MCF 10A (cell line): ENCODE results near the gene MAP2K3. TPM values are rescaled to one million over a fixed set of nuclear protein-coding genes. Genes with fewer than 3 reads are reported as not detected.
A peak's percentile ranks its signal among the peaks of the same experiment; 100 is the strongest.

Experiments
- BruUV-seq: library from RNA; stranded (reverse); fragments of 400-500 nt; replicated peaks from 2 replicates; lab custom pipeline; 2021; lab: Mats Ljungman, UMichigan
- CTCF ChIA-PET: fragments of 300-600 bp; sonication (Branson Sonifier 250); formaldehyde crosslinking; extraction: SDS; loops from one replicate; lab custom pipeline; 2021; ENCODE audit warnings: antibody characterized with exemption, inconsistent platforms; lab: Yijun Ruan, JAX
- POLR2A ChIA-PET: fragments of 300-600, 350-650 bp; sonication (Branson Sonifier 250); formaldehyde crosslinking; extraction: SDS; loops from one replicate; lab custom pipeline; 2020; ENCODE audit warnings: antibody characterized with exemption, inconsistent platforms; lab: Yijun Ruan, JAX
- DNase-seq: peaks from one replicate; pipeline ENCODE4 v3.0.0-alpha.2; 2018; ENCODE audit not compliant: unreplicated experiment
- H3K27ac Mint-ChIP-seq: one replicate; pipeline ENCODE4 v1.8.0; 2022; ENCODE audit warnings: mild to moderate bottlenecking, low read depth, mixed read lengths; ENCODE audit not compliant: unreplicated experiment
- H3K27me3 Mint-ChIP-seq: one replicate; pipeline ENCODE4 v1.8.0; 2022; ENCODE audit warnings: mixed read lengths; ENCODE audit not compliant: insufficient read depth, unreplicated experiment
- H3K36me3 Mint-ChIP-seq: one replicate; pipeline ENCODE4 v1.8.0; 2022; ENCODE audit warnings: mild to moderate bottlenecking, moderate library complexity, mixed read lengths; ENCODE audit not compliant: insufficient read depth, unreplicated experiment
- H3K4me1 Mint-ChIP-seq: one replicate; pipeline ENCODE4 v1.8.0; 2022; ENCODE audit warnings: mixed read lengths; ENCODE audit not compliant: insufficient read depth, unreplicated experiment
- H3K4me3 Mint-ChIP-seq: one replicate; pipeline ENCODE4 v1.8.0; 2022; ENCODE audit warnings: mild to moderate bottlenecking, moderate library complexity, mixed read lengths; ENCODE audit not compliant: unreplicated experiment
- H3K9me3 Mint-ChIP-seq: one replicate; pipeline ENCODE4 v1.8.0; 2022; ENCODE audit warnings: mixed read lengths; ENCODE audit not compliant: unreplicated experiment
- CTCF ChIP-seq: fragments of 200-600 bp; IDR thresholded peaks from one replicate; pipeline ENCODE4 v1.8.0; 2022; ENCODE audit warnings: antibody characterized with exemption, mild to moderate bottlenecking; ENCODE audit not compliant: unreplicated experiment
- intact Hi-C: fragments of 100-400 bp; cut with micrococcal nuclease; formaldehyde crosslinking; loops from 2 replicates; pipeline ENCODE4 v1.14.1; 2022
- total RNA-seq: library from RNA; stranded (reverse); gene quantifications from 2 replicates; pipeline ENCODE4 v1.2.3, GENCODE V29; 2022

Gene MAP2K3
- total RNA-seq, 1 experiment from 2014 or later = 45.2 TPM

DNA sequence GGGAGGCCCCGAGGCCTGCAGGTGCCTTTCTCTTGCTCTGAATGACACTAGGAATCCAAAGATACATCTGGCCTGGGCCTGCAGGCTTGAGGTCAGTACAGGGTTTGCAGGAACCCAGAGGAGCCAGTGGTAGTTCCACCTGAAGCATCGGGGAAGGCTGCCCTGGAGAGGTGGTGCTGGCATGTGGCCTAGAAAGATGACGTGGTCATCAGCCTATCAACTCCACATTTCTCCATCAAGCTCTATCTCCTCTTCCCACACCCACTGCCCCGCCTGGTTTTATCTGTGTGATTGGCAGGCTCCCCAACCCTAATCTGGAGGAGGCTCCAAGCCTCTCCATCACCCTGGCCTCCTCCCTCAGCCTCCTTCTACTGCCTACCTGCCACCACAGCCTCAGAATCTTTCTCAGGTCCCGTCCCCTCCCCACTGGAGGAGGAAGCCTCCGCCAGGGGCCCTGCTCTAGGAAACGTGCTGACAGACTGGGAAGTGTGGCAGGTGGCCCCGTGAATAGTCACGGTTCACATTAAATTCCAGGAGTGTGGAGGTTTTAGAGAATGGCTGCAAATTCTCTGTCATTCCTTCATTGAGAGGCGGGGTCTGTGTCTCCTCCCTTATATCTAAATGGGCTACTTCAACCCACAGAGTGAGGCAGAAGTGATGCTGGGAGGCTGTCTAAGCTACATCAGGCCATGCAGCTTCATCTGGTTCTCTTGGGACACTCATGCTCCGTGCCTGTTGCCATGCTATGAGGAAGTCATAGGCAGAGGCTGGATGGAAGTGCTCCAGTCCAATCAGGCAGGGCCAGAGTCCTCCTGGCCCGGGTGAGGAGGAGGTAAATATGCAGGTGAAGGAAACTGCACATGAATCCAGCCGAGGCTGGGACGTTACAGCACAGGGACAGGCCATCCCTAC is 11.4 kb upstream of the MAP2K3 start:
- DNase-seq = peak; percentile 59
- H3K4me3 Mint-ChIP-seq = no peak overlapping the region
- CTCF ChIA-PET = interaction anchor here (0.5 to 1.6 kb wide), 2 partner anchors 16 to 241 kb away, joined by 3 to 4 read pairs; no protein-coding TSS in a partner anchor
- no peaks in the 10 kb centered on the region for H3K36me3 Mint-ChIP-seq
- POLR2A ChIA-PET = interaction anchor here (0.7 to 1.4 kb wide), 3 partner anchors 9 to 184 kb away, joined by 3 to 4 read pairs (median 3); no protein-coding TSS in a partner anchor
- BruUV-seq = no TSS peak
- no peak for TF ChIP-seq CTCF
- H3K27ac Mint-ChIP-seq = no peak overlapping the region
- intact Hi-C loops = no loop called here
- H3K27me3 Mint-ChIP-seq = no peaks in the 10 kb centered on the region
- H3K9me3 Mint-ChIP-seq = no peaks in the 10 kb centered on the region
- H3K4me1 Mint-ChIP-seq = peaks cover 5% of the 10 kb centered on the region

DNA sequence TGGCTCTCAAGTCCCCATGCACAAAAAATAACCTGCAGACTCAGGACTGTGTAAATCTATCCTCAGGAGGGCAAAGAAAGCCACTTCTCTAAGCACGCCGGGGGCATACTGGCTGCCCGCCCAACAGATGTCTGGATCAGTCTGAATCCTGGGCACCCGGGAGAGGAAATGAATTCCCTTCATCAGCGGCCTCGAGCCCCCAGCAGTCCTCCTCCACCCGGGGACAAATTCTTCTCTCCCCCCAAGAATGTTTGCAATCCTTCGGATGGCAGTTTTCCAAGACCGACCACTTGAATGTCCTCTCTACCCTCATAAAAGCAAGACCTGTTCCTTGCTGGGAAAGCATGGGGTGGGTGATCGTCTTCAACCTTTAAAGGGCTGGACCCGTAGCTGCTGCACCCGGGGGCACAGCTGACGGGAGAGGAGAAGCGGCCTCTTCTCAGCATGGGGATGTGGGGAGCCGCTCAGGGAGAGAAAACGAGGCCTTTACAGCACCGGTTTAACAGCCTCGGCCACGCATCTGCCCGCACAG is 9.4 kb upstream of the MAP2K3 start:
- DNase-seq = no peak
- TF ChIP-seq CTCF = no peak
- no peaks in the 10 kb centered on the region for H3K9me3 Mint-ChIP-seq
- ChIA-PET POLR2A (interaction anchor here (0.9 to 3.9 kb wide), 6 partner anchors 11 to 232 kb away, joined by 3 to 39 read pairs (median 6); partner anchors contain the start of genes NATD1, TMEM11 and USP22), CTCF (interaction anchor here (0.6 to 2.8 kb wide), 4 partner anchors 20 to 237 kb away, joined by 3 to 13 read pairs (median 6); no protein-coding TSS in a partner anchor)
- H3K4me1 Mint-ChIP-seq = peaks cover 17% of the 10 kb centered on the region
- H3K4me3 Mint-ChIP-seq = peak overlapping the region; percentile 77
- H3K27me3 Mint-ChIP-seq = no peaks in the 10 kb centered on the region
- no peaks in the 10 kb centered on the region for H3K36me3 Mint-ChIP-seq
- peak overlapping the region; percentile 75 for H3K27ac Mint-ChIP-seq
- no TSS peak for BruUV-seq
- intact Hi-C loops = no loop called here

- Mint-ChIP-seq H3K27me3 (no peaks in the 10 kb centered on the region), H3K4me3 (peak overlapping the region; percentile 77), H3K27ac (peak overlapping the region; percentile 75), H3K36me3 (no peaks in the 10 kb centered on the region), H3K4me1 (peaks cover 19% of the 10 kb centered on the region), H3K9me3 (no peaks in the 10 kb centered on the region)
- BruUV-seq = no TSS peak
- ChIA-PET CTCF (interaction anchor here (0.6 to 5.8 kb wide), 9 partner anchors 11 to 237 kb away, joined by 3 to 52 read pairs (median 4); partner anchors contain the start of gene TMEM11), POLR2A (interaction anchor here (0.9 to 3.9 kb wide), 6 partner anchors 11 to 232 kb away, joined by 3 to 39 read pairs (median 6); partner anchors contain the start of genes NATD1, TMEM11 and USP22)
- no peak for TF ChIP-seq CTCF
- DNase-seq = peak; percentile 80
- intact Hi-C loops = no loop called here
These were observed 8.8 kb upstream of the MAP2K3 start for GRCh38 chr17:21275579-21276263.
